ENCODE measurements around the gene RPS6KA5. TPM values are rescaled to one million over a fixed set of nuclear protein-coding genes. Genes with fewer than 3 reads are reported as not detected.

The RPS6KA5 gene
- total RNA-seq, 1 donor from 2014 or later = 3.6 TPM

GRCh38 chr14:91016800-91017410 is 43.5 kb downstream of the RPS6KA5 start:
- DNase-seq (ENCODE audit: low read depth) = no peak
- TF ChIP-seq, protein P1, sequence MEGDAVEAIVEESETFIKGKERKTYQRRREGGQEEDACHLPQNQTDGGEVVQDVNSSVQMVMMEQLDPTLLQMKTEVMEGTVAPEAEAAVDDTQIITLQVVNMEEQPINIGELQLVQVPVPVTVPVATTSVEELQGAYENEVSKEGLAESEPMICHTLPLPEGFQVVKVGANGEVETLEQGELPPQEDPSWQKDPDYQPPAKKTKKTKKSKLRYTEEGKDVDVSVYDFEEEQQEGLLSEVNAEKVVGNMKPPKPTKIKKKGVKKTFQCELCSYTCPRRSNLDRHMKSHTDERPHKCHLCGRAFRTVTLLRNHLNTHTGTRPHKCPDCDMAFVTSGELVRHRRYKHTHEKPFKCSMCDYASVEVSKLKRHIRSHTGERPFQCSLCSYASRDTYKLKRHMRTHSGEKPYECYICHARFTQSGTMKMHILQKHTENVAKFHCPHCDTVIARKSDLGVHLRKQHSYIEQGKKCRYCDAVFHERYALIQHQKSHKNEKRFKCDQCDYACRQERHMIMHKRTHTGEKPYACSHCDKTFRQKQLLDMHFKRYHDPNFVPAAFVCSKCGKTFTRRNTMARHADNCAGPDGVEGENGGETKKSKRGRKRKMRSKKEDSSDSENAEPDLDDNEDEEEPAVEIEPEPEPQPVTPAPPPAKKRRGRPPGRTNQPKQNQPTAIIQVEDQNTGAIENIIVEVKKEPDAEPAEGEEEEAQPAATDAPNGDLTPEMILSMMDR (conservative IDR thresholded peaks at IDR 0.05; ENCODE audit: low read depth, low read length) = no peak
- no peak overlapping the region for H3K4me3 ChIP-seq (ENCODE audit: low read depth, low read length)

DNA sequence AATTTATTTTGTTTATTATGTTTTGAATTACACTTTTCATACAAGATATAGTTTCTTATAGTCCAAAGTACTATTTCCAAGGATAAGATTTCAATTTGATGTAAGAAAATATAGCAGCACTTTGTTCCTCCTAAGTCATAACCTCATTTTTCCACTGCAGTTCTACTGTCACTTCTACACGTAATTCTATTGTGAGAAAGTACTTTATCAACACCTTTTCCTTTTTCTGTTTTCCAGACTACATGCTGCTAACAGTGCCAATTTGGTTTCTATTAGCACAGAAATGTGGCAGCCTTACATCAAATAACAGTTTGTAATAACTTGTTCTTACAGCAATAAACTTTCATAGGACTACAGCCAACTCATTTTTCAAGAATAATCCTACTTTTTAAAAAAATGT is 45.0 kb downstream of the RPS6KA5 start:
- DNase-seq (ENCODE audit: low read depth) = no peak
- H3K4me3 ChIP-seq (ENCODE audit: low read depth, low read length) = no peak overlapping the region
- TF ChIP-seq, protein P1 (conservative IDR thresholded peaks at IDR 0.05; ENCODE audit: low read depth, low read length) = no peak

DNA sequence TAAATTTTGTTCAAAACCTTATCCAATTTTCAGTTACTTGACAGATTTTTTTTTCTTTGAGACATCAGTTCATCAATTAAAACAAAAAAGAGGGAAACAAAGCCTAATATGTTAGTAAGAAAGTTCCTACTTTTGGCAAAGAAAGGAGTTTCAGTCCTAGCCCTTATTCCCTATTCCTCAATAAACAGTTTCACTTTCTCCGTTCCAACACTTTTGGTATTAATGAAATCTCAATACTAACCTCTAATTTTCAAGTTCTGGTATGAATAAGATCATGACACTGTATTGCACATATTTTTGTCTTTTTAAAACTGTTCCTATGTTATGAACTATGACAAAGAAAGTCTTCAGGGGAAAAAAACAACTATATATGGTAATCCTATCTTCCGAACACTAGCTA is 48.4 kb downstream of the RPS6KA5 start:
- DNase-seq (ENCODE audit: low read depth) = no peak
- H3K4me3 ChIP-seq (ENCODE audit: low read depth, low read length) = no peak overlapping the region
- TF ChIP-seq, protein P1 (conservative IDR thresholded peaks at IDR 0.05; ENCODE audit: low read depth, low read length) = no peak

DNA sequence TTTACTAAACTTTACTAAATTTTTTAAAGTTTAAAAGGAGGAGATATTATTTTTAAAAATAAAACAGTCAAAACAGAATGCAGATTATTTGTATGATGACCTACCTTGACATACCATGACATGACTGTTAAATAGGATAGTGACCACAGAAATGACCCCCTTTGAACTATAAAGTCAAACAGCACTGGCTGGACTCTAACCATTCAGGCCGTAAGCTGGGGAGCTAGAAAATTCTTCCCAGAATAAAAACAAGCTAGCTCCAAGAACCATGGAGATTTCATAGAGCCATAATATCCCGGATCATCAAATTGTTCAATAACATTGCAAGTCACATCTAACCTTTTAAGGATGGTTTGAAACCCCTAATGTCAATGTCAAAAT is 50.3 kb downstream of the RPS6KA5 start:
- TF ChIP-seq, protein P1 (conservative IDR thresholded peaks at IDR 0.05; ENCODE audit: low read depth, low read length) = no peak
- no peak for DNase-seq (ENCODE audit: low read depth)
- H3K4me3 ChIP-seq (ENCODE audit: low read depth, low read length) = no peak overlapping the region

DNA sequence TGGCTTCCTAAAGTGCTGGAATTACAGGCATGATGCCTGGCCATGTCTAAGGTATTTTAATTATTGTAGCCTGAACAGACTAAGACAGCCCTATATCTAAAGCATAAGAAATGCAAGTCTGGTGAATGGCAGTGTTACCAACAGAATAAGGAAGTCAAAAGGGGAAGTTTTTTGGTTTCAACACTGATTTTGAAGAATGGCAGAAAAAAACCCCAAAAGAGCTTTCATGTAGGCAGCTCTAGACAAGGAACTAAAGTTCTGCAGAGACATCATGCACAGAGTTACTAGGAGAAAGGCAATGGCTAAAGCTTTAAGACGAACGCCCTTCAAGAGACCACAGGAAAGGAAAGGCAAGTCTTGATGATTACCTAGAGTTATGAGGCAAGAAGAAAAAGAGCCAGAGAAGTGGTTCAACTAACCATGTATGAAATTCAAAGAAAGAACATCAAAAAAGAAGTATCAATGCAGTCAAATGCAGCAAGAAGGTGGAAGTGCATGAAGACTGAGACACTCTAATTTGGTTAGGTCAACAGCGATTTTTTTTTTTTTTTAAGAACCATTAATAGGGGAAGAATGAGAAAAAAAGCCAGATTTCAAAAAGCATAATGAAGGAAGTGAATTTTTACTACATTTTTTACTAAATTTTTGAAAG is 50.8 kb downstream of the RPS6KA5 start:
- TF ChIP-seq, protein P1 (conservative IDR thresholded peaks at IDR 0.05; ENCODE audit: low read depth, low read length) = no peak
- H3K4me3 ChIP-seq (ENCODE audit: low read depth, low read length) = no peak overlapping the region
- DNase-seq (ENCODE audit: low read depth) = no peak

GRCh38 chr14:91008759-91009409 is 51.6 kb downstream of the RPS6KA5 start:
- no peak for DNase-seq (ENCODE audit: low read depth)
- TF ChIP-seq, protein P1 (conservative IDR thresholded peaks at IDR 0.05; ENCODE audit: low read depth, low read length) = no peak
- H3K4me3 ChIP-seq (ENCODE audit: low read depth, low read length) = no peak overlapping the region
